ENCODE data around the gene TMEM178B. TPM values are rescaled to one million over a fixed set of nuclear protein-coding genes. Genes with fewer than 3 reads are reported as not detected.

TMEM178B gene
- total and polyA plus RNA-seq, 2 of the 4 experiments (the other 2 are of a cell fraction), result under 0.01 to 0.05 TPM

GRCh38 chr7:141322383-141322782 is 248.5 kb downstream of the TMEM178B start:
- Histone ChIP-seq H3K79me1 (ENCODE audit: low read depth in 1 of 2, low read length in 2 of 2) (no peaks in the 10 kb centered on the region; a peak in 1 of 4 replicates), H3K36me3 (ENCODE audit: control insufficient read depth, insufficient read depth, low read length) (no peaks in the 10 kb centered on the region), H3K56ac (ENCODE audit: extremely low read depth, insufficient read depth, low read length) (no peak overlapping the region), H3K9me3 (ENCODE audit: control insufficient read depth, insufficient read depth, low read length) (peaks cover 12% of the 10 kb centered on the region; the same call in 1 of the 2 replicates), H3K9ac (ENCODE audit: low read depth, low read length) (no peak overlapping the region), H3K27me3 (ENCODE audit: control insufficient read depth, insufficient read depth, low read length) (no peaks in the 10 kb centered on the region), H2AK5ac (ENCODE audit: low read depth, low read length) (no peak overlapping the region), H4K91ac (ENCODE audit: insufficient read depth, low read depth, low read length) (no peak overlapping the region), H2AK9ac (replicated peaks; ENCODE audit: low read depth, low read length, poor library complexity) (no peak overlapping the region), H2BK15ac (ENCODE audit: low read depth, low read length) (no peak overlapping the region), H2BK20ac (ENCODE audit: low read depth, low read length) (no peak overlapping the region), H3K23ac (ENCODE audit: low read depth, low read length) (no peak overlapping the region), H3K4me1 (ENCODE audit: control insufficient read depth, insufficient read depth, low read length) (no peaks in the 10 kb centered on the region), H3K18ac (ENCODE audit: low read depth, low read length) (no peak overlapping the region), H4K5ac (ENCODE audit: low read depth, low read length) (no peak overlapping the region), H2AFZ (replicated peaks; ENCODE audit: low read length, poor library complexity) (no peak overlapping the region), H2BK5ac (ENCODE audit: low read depth, low read length, poor library complexity, severe bottlenecking) (no peak overlapping the region), H4K8ac (ENCODE audit: low read depth in 2 of 2, low read length in 2 of 2) (no peak overlapping the region), H3K14ac (replicated peaks; ENCODE audit: low read depth, low read length) (no peak overlapping the region), H3K4me3 (ENCODE audit: insufficient read depth, low read depth, low read length) (no peak overlapping the region), H4K20me1 (ENCODE audit: insufficient read depth, low read length) (no peaks in the 10 kb centered on the region), H3K4me2 (ENCODE audit: low read depth, low read length) (no peak overlapping the region), H3K9me1 (ENCODE audit: insufficient read depth, low read length) (no peaks in the 10 kb centered on the region), H2BK120ac (ENCODE audit: low read depth, low read length) (no peak overlapping the region), H3K4ac (ENCODE audit: low read depth, low read length) (no peak overlapping the region), H3K27ac (ENCODE audit: insufficient read depth, low read length) (no peak overlapping the region)
- intact Hi-C loops (cut with micrococcal nuclease) (no loop called here), in situ Hi-C loops (cut with MboI; ENCODE audit: low sequenced_read_pairs) (no loop called here), dilution Hi-C loops (cut with HindIII; ENCODE audit: low sequenced_read_pairs, unreplicated experiment) (no loop called here)
- no peak for ATAC-seq (ENCODE audit: low read depth)
- CTCF ChIA-PET, result no interaction called here
- POLR2A ChIA-PET (ENCODE audit: unreplicated experiment), result no interaction called here
- no peak for DNase-seq
- no CpG with 5 or more reads among the region's 6 CpGs for WGBS, 2 experiments (ENCODE audit: extremely low coverage in 2 of 2, insufficient read length in 1 of 2)
- no TSS peak for BruUV-seq (replicated peaks)
- no peak for TF ChIP-seq RCOR1 (IDR thresholded peaks at IDR 0.05; ENCODE audit: insufficient replicate concordance, low read length)
- TF ChIP-seq RFX5 (IDR thresholded peaks at IDR 0.05; ENCODE audit: low read depth, low read length), result no peak
- no peak for TF ChIP-seq SMC3 (IDR thresholded peaks at IDR 0.05; ENCODE audit: low read depth, low read length)

Measured in IMR-90 (cell line).